PFSK-1 (cell line): ENCODE data around the gene IGLL5.

Source experiments
- POLR2AphosphoS5 ChIP-seq: IDR thresholded peaks from 2 replicates; pipeline ENCODE4 v1.6.1; 2012; ENCODE audit warnings: low read depth, mild to moderate bottlenecking, control low read depth, low read length, moderate library complexity
- REST ChIP-seq, 2 experiments: IDR thresholded peaks; 2 replicates each; pipeline versions ENCODE4 v1.6.1 to v1.8.0; 2011 to 2012; ENCODE audit warnings: low read depth in 2 of 2, low read length in 2 of 2, control low read depth in 1 of 2, inconsistent platforms in 1 of 2, mild to moderate bottlenecking in 1 of 2, moderate library complexity in 1 of 2; ENCODE audit not compliant: insufficient read depth in 1 of 2
- SIN3A ChIP-seq: IDR thresholded peaks from 2 replicates; pipeline ENCODE4 v1.6.1; 2012; ENCODE audit warnings: mild to moderate bottlenecking, low read length, moderate library complexity, borderline replicate concordance; ENCODE audit not compliant: insufficient read depth
- TAF1 ChIP-seq: IDR thresholded peaks from 2 replicates; pipeline ENCODE4 v1.6.1; 2012; ENCODE audit warnings: low read length, control low read depth, borderline replicate concordance; ENCODE audit not compliant: insufficient read depth

- TF ChIP-seq POLR2AphosphoS5 (no peak), TAF1 (no peak), SIN3A (no peak), REST (IDR thresholded peaks at IDR 0.05; ENCODE audit: insufficient read depth in 1 of 2, low read depth in 2 of 2, low read length in 2 of 2) (no peak)
Observed at GRCh38 chr22:22923930-22924329, 36.3 kb downstream of the IGLL5 start.
